Transverse colon (tissue), 4 donors: Measurements from ENCODE around the gene IL6R. TPM values are rescaled to one million over a fixed set of nuclear protein-coding genes. Genes with fewer than 3 reads are reported as not detected.
A peak's percentile ranks its signal among the peaks of the same experiment; 100 is the strongest.

ENCODE experiments used
- DNase-seq: peaks from one replicate; pipeline ENCODE4 v3.0.0-alpha.2; 2019
- H3K27ac ChIP-seq, 4 donors: fragments of 200-600 bp; sonication (generic); 2 replicates each; pipeline ENCODE4 v1.5.1; 2016 to 2018; ENCODE audit warnings: inconsistent platforms in 4 of 4
- H3K27me3 ChIP-seq: fragments of 200-600 bp; sonication (generic); 2 replicates; pipeline ENCODE4 v1.5.1; 2017; ENCODE audit warnings: inconsistent platforms
- H3K36me3 ChIP-seq, 4 donors: fragments of 200-600 bp; sonication (generic); 2 replicates each; pipeline ENCODE4 v1.5.1; 2017 to 2019; ENCODE audit warnings: inconsistent platforms in 4 of 4
- H3K4me1 ChIP-seq, 4 donors: fragments of 200-600 bp; sonication (generic); 2 replicates each; pipeline ENCODE4 v1.5.1; 2017 to 2020; ENCODE audit warnings: inconsistent platforms in 4 of 4
- H3K4me3 ChIP-seq, 4 donors: fragments of 200-600 bp; sonication (generic); 1 replicate in 1 of 4; 2 replicates in 3 of 4; pipeline versions ENCODE4 v1.5.1 to v1.6.1; 2017 to 2019; ENCODE audit warnings: inconsistent platforms in 4 of 4
- H3K9me3 ChIP-seq, 2 donors: fragments of 200-600 bp; sonication (generic); 2 replicates each; pipeline ENCODE4 v1.5.1; 2017 to 2019; ENCODE audit warnings: inconsistent platforms in 2 of 2
- CTCF ChIP-seq, 5 experiments: fragments of 200-600 bp in 3 of 5; fragments of 450-650 bp in 2 of 5; sonication (generic) in 3 of 5; IDR thresholded peaks; 1 replicate in 2 of 5; 2 replicates in 3 of 5; pipeline ENCODE4 v1.5.1; 2016 to 2017; ENCODE audit warnings: antibody characterized with exemption in 5 of 5, inconsistent platforms in 3 of 5, mild to moderate bottlenecking in 2 of 5, moderate library complexity in 1 of 5
- EP300 ChIP-seq: sonication (generic); formaldehyde crosslinking; IDR thresholded peaks from one replicate; pipeline ENCODE4 v1.6.1; 2017; ENCODE audit warnings: antibody characterized with exemption, low read depth
- POLR2A ChIP-seq: fragments of 450-650 bp; IDR thresholded peaks from one replicate; pipeline ENCODE4 v1.6.1; 2016; ENCODE audit warnings: antibody characterized with exemption, mild to moderate bottlenecking, moderate library complexity
- POLR2AphosphoS5 ChIP-seq, 3 donors: sonication (generic); formaldehyde crosslinking; IDR thresholded peaks; one replicate each; pipeline ENCODE4 v1.6.1; 2016; ENCODE audit warnings: antibody characterized with exemption in 3 of 3
- WGBS, 2 donors: methylation state at CpG; one replicate each; pipeline ENCODE4 v1.1.5; 2018; ENCODE audit warnings: low coverage in 1 of 2; 5-methylcytosine and 5-hydroxymethylcytosine counted together
- in situ Hi-C, 4 donors: fragments of 200-750 bp; cut with MboI; loops; one replicate each; pipeline versions ENCODE4 v1.15.0 to v1.15.1; 2017; ENCODE audit warnings: low sequenced_read_pairs in 3 of 4, low pct_ligation_motif_present in 1 of 4, low pct_unique_long_range_greater_than_20kb in 1 of 4
- intact Hi-C: fragments of 100-400 bp; cut with DNase I; formaldehyde crosslinking; loops from one replicate; pipeline ENCODE4 v1.15.1; 2023; ENCODE audit warnings: low total_unique reads
- total RNA-seq, 4 donors: library from RNA; depleted of rRNA; stranded (reverse); fragments of >200 nt; gene quantifications; one replicate each; pipeline ENCODE4 v1.1.0, GENCODE V29; 2016

IL6R gene
- total RNA-seq, 4 donors from 2014 or later: 10.7 to 107 (median 77.3) TPM

DNA sequence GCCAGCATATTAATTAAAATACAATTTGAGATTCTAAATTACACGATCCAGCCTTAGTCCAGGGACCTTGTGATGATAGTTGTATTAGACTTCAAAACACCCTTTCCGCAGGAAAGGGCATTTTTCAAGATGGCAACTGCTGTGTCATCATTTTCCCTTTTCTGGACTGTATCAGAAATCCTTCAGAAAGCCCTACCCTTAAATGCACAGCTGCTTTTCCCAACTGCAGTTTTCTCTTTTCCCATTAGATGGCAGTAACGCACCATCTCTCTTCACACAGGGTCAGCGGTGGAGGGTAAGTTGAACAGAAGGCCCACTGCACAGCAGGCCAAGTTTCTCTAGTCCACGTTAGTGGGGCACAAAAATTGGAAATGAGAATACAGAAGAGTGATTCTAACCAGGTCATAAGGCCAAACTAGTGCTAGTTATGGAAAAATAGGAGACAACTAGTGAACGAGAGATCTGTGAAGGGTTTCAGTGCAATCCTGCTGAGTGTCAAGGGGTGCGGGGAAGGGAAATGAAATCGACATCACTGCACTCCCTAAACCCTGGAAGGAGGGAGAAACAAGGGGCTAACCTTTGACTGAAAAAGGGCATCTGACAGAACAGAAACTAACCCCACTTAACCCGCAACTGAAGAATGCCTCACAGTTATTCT lies 74.8 kb downstream of the IL6R start:
- Histone ChIP-seq H3K9me3 (no peaks in the 10 kb centered on the region), H3K36me3 (no peaks in the 10 kb centered on the region), H3K27me3 (no peaks in the 10 kb centered on the region), H3K4me1 (peaks cover 10 to 44% (median 13%) of the 10 kb centered on the region in 4 donors), H3K4me3 (no peak overlapping the region), H3K27ac (peak overlapping the region in 1 of 4 donors; percentile 85)
- TF ChIP-seq POLR2AphosphoS5 (IDR thresholded peaks at IDR 0.05) (peak in 1 of 3 donors; percentile 10), POLR2A (no peak), CTCF (IDR thresholded peaks at IDR 0.05) (peak; percentile 92 to 97 (median 95))
- intact Hi-C loops (loop anchor here (1.0 to 10.0 kb wide), 2 partner anchors 64 to 605 kb away; no protein-coding TSS in a partner anchor), in situ Hi-C loops (loop anchor here in 3 of 4 donors (10.0 kb wide), 3 partner anchors 65 to 405 kb away; partner anchors contain the start of gene IL6R (in 2 of the 3))
- WGBS, 2 donors: 17 to 39% methylated on average over 7 to 9 of the region's 9 CpGs
- DNase-seq: peak; percentile 69

GRCh38 chr1:154481053-154481452 lies 75.9 kb downstream of the IL6R start:
- Histone ChIP-seq H3K4me3 (no peak overlapping the region), H3K27ac (no peak overlapping the region), H3K36me3 (no peaks in the 10 kb centered on the region), H3K4me1 (peaks cover 7 to 33% (median 11%) of the 10 kb centered on the region in 4 donors), H3K27me3 (no peaks in the 10 kb centered on the region), H3K9me3 (no peaks in the 10 kb centered on the region)
- intact Hi-C loops: loop anchor here (10.0 kb wide), 1 partner anchor 604 kb away; no protein-coding TSS in a partner anchor
- 67% methylated on average over 1 of the region's 1 CpG; no CpG with 5 or more reads in 1 of the 2 donors for WGBS, 2 donors
- TF ChIP-seq EP300 (no peak), POLR2A (no peak), POLR2AphosphoS5 (IDR thresholded peaks at IDR 0.05) (no peak), CTCF (IDR thresholded peaks at IDR 0.05) (no peak)
- no peak for DNase-seq
- in situ Hi-C loops: loop anchor here in 2 of 4 donors (10.0 kb wide), 2 partner anchors 64 to 404 kb away; no protein-coding TSS in a partner anchor

- intact Hi-C loops: loop anchor here (10.0 kb wide), 1 partner anchor 601 kb away; no protein-coding TSS in a partner anchor
- H3K27ac ChIP-seq: peak overlapping the region in 2 of 4 donors; percentile 30 to 34
These were observed 79.0 kb downstream of the IL6R start for GRCh38 chr1:154483941-154484803.

More at GRCh38 chr1:154483941-154484803, 79.0 kb downstream of the IL6R start:
- in situ Hi-C loops: loop anchor here in 2 of 4 donors (10.0 kb wide), 2 partner anchors 61 to 401 kb away; no protein-coding TSS in a partner anchor
- no peak for DNase-seq
- no peaks in the 10 kb centered on the region for H3K36me3 ChIP-seq
- no peaks in the 10 kb centered on the region for H3K9me3 ChIP-seq
- 74 to 86% methylated on average over 7 to 14 of the region's 14 CpGs for WGBS, 2 donors
- peaks cover 0 to 8% (median 1%) of the 10 kb centered on the region in 4 donors for H3K4me1 ChIP-seq
- H3K4me3 ChIP-seq: no peak overlapping the region
- no peak for TF ChIP-seq POLR2AphosphoS5 (IDR thresholded peaks at IDR 0.05)
- no peak for TF ChIP-seq CTCF (IDR thresholded peaks at IDR 0.05)
- TF ChIP-seq POLR2A: no peak
- no peak for TF ChIP-seq EP300
- H3K27me3 ChIP-seq: no peaks in the 10 kb centered on the region
